Peyer's patch (tissue), 4 donors: Measurements from ENCODE around the gene DEPP1.

Source experiments
- POLR2A ChIP-seq, 2 donors: fragments of 450-650 bp; IDR thresholded peaks; one replicate each; pipeline ENCODE4 v1.5.1; 2017; ENCODE audit warnings: antibody characterized with exemption in 2 of 2, mild to moderate bottlenecking in 2 of 2, moderate library complexity in 2 of 2
- TF ChIP-seq, protein P1 (sequence below), 6 experiments: fragments of 450-650 bp in 4 of 6; fragments of 200-600 bp in 2 of 6; sonication (generic) in 1 of 6; IDR thresholded peaks; one replicate each; pipeline ENCODE4 v1.5.1; 2017 to 2019; ENCODE audit warnings: antibody characterized with exemption in 6 of 6, mild to moderate bottlenecking in 3 of 6, moderate library complexity in 1 of 6

DNA sequence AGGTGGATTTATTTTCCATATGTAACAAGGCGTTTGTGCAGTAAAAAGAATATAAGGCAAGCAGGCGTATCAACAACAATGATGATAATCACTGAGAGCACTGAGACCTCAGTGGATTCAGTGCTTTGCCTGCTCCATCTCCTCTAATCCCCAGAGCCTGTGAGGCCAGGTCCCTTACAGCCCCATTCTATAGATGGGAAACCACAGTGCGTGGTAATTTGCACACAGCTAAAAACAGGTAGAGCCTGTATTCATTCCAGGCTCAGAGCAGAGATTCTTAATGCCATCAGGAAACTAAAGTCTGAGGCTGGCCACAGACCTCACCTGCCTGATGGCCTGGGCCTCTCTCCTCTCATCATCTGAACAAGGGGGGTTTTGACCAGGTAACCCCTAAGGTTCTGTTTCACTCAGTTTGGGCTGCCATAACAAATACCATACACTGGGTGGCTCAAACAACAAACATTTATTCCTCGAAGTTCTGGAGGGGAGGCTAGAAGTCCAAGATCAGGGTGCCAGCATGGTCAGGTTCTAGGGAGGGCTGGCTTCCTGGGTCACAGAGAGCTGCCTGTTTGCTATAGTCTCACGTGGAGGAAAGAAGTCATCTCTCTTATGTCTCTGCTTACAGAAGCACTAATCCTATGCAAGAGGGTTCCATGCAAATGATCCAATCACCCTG is 29.3 kb downstream of the DEPP1 start:
- TF ChIP-seq, protein P1, sequence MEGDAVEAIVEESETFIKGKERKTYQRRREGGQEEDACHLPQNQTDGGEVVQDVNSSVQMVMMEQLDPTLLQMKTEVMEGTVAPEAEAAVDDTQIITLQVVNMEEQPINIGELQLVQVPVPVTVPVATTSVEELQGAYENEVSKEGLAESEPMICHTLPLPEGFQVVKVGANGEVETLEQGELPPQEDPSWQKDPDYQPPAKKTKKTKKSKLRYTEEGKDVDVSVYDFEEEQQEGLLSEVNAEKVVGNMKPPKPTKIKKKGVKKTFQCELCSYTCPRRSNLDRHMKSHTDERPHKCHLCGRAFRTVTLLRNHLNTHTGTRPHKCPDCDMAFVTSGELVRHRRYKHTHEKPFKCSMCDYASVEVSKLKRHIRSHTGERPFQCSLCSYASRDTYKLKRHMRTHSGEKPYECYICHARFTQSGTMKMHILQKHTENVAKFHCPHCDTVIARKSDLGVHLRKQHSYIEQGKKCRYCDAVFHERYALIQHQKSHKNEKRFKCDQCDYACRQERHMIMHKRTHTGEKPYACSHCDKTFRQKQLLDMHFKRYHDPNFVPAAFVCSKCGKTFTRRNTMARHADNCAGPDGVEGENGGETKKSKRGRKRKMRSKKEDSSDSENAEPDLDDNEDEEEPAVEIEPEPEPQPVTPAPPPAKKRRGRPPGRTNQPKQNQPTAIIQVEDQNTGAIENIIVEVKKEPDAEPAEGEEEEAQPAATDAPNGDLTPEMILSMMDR (IDR thresholded peaks at IDR 0.05): no peak
- no peak for TF ChIP-seq POLR2A (IDR thresholded peaks at IDR 0.05)
